Hippocampal formation (tissue), 2 donors: Measurements from ENCODE around the gene BLACAT1.
"Not testable (repeated sequence)": the region's sequence is repeated elsewhere in the genome, so short reads cannot be mapped to it uniquely, and the experiment has no call there.

Experiments used
- DNase-seq, 2 donors: peaks; one replicate each; lab custom pipeline; 2025; lab: John Stamatoyannopoulos, UW

Gene BLACAT1

DNA sequence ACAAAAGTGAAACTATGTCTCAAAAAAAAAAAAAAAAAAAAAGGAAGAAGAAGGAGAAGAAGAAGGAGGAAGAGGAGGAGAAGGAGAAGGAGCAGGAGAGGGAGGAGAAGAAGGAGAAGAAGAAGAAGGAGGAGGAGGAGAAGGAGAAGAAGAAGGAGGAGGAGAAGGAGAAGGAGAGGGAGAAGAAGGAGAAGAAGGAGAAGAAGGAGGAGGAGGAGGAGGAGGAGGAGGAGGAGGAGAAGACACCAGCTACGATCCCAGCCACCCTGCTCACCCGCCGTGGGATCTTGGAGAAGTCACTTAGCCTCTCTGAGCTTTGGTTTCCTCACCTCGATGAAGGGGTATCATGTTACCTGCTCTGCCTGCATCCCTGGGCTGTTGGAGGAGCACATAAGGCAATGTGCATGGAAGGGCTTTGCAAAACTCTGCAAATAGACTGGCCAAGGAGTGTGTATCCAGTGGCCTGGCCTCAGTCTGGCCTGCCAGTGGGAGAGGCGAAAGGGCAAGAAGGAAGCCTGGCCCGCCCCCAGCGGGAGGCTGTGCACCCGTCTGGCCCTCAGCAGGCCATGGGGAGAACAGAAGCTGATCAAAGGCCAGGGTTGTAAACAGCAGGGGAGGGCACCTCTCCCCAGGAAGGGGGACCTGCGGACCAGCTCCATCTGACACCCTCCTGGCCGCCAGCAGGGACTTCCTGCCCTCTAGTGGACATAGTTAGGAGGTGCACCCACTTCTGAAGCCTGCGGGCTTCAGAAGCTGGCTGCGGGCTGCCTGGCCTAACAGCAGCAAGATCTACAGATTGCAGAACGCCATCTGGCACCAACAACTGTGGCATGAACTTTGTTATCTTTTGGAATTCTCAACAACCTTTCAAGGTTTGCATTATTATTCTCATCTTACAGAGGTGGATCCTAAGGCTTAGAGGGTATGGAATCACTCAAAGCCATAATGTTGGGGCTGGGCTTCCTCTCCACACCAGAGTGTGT is 29.4 kb upstream of the BLACAT1 start:
- DNase-seq, result peak; percentile 59 to 64

- DNase-seq, result no peak
These were observed 27.5 kb upstream of the BLACAT1 start for GRCh38 chr1:205483372-205483771.

- DNase-seq, result not testable (repeated sequence)
These were observed 26.7 kb upstream of the BLACAT1 start for GRCh38 chr1:205482587-205482986.

GRCh38 chr1:205481629-205482151 is 25.8 kb upstream of the BLACAT1 start:
- no peak for DNase-seq

GRCh38 chr1:205481218-205481617 is 25.4 kb upstream of the BLACAT1 start:
- no peak for DNase-seq

GRCh38 chr1:205480349-205480985 is 24.6 kb upstream of the BLACAT1 start:
- no peak for DNase-seq

DNA sequence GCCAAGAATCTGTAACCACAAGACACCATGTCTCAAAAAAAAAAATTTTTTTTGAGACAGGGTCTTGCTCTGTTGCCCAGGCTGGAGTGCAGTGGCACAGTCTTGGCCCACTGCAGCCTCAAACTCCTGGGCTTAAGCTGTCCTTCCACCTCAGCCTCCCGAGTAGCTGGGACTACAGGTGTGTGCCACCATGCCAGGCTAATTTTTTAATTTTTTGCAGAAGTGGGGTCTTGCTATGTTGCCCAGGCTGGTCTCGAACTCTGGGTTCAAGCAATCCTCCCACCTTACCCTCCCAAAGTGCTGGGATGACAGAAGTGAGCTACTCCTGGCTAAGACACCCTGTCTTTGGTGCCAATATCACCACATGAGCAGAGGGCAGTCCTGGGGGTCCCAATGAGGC is 23.1 kb upstream of the BLACAT1 start:
- not testable (repeated sequence) for DNase-seq

- DNase-seq, result no peak
These were observed 22.0 kb upstream of the BLACAT1 start for GRCh38 chr1:205477759-205478247.

- no peak for DNase-seq
These were observed 21.4 kb upstream of the BLACAT1 start for GRCh38 chr1:205477121-205477758.

DNA sequence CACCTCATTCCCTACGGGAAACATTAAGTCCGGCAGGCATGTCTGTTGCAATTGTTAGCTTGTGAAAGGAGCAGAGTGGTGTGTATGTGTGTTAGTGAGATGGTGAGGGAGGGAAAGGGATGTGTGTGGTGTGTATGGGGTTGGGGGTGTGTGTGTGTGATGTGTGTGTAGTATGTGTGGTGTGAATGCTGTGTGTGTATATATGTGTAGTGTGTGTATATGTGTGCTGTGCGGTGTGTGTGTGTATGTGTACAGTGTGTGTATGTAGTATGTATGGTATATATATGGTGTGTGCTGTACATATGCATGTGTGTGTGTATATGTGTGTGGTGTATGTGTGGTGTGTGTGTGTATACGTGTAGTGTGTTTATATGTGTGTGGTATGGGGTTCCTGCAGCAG is 20.8 kb upstream of the BLACAT1 start:
- no peak for DNase-seq

DNA sequence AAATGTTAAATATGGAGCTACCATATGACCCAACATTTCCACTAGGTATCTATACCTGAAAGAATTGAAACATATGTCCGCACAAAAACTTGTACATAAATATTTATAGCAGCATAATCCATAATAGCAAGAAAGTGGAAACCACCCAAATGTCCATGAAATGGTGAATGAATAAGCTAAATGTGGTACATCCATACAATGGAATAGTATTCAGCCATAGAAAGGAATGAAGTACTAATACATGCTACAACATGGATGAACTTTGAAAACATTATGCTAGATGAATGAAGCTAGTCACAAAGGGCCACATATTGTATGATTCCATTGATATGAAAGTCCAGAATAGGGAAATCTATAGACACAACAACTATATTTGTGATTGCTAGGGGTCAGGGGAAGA is 20.0 kb upstream of the BLACAT1 start:
- DNase-seq, result no peak

DNA sequence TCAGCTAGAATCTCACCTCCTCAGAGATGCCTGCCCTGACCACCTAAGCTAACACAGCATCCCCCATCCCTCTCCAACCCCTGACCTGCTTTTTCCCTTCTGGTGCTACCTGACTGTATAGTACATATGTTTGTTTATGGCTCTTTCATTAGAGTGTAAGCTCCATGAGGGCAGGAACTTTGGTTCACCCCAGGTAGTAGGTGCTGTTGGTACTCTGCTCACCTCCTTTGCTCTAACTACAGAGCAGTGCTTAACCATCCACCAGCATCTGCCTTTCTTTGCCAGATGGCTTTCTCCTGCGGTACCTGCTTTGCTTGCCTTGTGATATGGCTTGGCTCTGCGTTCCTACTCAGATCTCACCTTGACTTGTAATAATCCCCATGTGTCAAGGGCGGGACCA is 18.7 kb upstream of the BLACAT1 start:
- no peak for DNase-seq

DNA sequence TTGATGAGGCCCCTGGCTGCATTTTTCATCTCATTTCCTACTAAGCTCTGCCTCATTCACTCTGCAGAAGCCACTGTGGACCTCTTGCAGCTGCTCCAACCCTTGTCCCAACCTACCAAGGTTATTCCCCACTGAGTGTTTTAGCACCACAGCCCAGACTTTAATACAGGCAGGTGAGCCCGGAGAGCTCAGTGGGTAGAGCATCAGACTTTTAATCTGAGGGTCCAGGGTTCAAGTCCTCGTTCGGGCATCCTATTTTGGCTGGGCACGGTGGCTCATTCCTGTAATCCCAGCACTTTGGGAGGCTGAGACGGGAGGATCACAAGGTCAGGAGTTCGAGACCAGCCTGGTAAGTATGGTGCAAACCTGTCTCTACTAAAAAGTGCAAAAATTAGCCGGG is 18.1 kb upstream of the BLACAT1 start:
- no peak for DNase-seq

DNA sequence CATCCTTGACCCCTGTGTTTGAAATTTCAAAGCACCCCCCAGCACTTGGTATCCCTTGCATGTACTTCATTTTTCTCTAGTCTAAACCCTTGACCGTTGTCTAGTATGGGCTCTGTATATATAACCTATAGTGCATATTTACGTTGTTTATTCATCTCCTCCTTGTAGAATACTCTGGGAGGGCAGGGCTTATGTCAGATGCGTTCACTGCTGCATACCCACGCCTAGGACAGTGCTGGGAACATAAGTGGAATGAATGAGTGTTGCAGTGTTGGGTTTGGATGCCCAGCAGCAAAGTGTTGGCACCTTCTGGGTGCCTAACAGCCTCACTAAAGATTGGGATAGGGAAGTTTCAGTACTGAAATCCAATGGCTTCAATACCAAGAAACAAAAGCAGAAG is 17.6 kb upstream of the BLACAT1 start:
- no peak for DNase-seq

DNA sequence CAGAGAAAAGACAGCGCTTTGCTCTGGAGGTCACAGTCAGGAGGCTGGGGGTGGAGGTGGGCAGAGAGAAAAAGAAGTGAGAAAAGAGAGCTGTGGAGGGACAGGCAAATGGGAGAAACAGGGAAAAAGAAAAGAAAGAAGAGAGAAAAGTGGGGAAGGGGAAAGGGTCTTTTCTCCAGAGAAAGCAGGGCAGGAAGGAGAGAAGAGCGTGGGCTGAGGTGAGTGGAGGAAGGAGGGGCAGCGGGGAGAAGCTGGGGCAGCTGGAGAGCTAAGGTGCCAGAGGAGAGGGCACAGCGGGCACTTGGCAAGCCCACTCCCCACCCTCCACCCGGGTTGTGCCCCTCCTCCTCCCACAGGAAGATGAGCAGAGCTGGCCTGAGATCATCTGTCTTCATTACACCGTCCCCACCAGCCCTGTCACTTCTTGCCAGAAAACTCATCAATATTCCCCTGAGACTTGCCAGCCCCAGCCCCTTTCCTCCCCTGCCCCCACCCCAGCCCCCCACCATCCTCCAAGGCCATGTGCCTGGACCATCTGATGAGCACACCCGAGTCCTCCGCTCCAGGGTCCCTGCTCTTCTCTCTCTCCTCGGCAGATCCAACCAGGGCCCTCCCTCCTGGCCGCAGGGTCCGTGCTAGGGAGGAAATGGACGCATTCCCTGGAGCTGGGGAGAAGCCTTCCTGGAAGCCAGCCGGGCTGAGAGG is 17.0 kb upstream of the BLACAT1 start:
- no peak for DNase-seq

DNA sequence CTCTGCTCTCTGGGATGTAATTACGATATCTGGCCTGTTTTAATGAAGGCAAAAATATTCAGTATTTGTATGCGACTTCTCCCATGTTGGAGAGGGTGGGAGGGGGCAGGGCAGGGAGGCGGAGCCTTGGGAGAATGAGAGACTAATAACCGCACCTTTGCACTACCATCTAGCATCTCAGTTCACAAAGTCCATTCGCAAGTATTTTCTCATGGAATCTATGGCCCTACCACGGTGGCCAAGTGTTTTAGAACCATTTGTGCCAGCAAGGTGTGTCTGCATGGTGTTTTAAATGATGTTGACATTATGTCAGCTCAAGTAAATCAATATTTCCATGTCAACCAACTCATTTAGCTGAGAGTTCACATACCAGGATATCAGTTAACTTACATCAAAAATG is 14.3 kb upstream of the BLACAT1 start:
- DNase-seq, result no peak

- no peak for DNase-seq
These were observed 10.9 kb upstream of the BLACAT1 start for GRCh38 chr1:205466595-205467220.

DNA sequence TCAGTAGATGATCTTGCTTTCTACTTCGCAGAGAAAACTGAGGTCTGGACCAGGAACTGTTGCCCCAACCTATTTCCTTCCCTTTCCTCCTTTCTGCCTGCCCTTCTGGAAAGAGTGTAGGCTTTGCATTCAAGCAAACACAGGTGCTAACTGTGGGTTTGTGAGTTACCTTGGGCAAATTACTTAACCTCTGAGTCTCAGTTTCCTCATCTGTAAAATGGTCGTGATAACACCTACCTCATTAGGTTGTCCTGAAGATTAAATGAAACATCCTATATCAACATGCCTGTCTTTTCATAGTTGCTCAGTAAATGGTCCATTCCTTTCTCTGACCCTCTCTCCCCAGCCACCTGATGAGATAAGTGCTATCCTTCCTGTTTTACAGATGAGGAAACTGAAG is 9.5 kb upstream of the BLACAT1 start:
- DNase-seq, result no peak

DNA sequence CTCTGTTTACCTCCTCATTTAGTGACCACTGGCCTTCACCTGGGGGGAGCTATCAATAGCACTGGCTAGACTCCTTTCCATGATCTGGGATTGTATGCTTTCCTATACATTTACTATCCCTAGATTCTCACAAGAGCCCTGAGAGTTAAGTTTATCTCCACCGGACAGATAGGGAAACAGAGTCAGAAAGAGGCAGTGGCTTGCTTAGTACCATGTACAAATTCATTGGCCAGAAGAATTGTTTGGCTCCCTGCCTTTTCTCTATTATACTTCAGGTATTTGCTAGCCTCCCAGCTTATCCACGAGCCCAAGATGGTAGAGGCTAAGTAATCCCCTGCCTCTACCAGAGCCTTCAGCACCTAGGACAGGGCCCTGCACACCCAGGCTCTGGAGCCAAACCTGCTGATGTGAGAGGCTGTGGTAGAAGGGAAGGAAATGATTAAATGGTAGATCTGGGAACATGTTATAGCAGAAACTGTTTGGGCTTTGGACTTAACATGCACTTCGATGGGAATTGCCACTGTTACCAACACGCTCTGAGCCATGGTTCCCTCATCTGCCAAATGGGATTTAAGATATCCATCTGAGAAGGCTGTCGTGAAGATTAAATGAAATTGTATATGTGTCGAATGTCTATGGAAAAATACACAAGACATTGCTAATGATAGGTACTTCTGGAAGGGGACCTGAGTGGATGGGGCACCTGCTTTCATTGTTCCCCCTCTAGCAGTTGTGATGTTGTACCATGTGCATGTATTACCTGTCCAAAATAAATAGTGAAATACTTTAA is 3.1 kb upstream of the BLACAT1 start:
- no peak for DNase-seq
